ENCODE measurements around the gene GNA12.
"Not testable (repeated sequence)": the region's sequence is repeated elsewhere in the genome, so short reads cannot be mapped to it uniquely, and the experiment has no call there.

The GNA12 gene

GRCh38 chr7:2751086-2751485, 93.0 kb downstream of the GNA12 start:
- DNase-seq (ENCODE audit: low read depth in 3 of 3), result no peak

DNA sequence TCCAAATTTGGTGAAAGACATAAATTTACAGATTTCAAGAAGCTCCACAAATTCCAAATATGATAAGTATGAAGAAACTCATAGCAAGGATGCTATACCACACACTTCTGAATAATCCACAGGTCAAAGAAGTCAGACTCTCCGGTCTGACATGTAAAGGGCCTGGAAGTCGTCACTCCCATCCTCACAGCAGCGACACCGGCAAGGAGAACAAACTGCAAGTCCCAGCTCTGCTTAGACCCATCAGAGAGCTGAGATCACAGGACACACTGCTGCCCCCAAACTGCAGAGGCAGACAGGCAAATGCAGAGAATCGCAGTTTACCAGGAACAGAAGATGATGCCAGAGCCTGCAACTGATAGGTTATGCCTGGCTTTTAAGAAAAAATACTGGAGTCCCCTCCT, 94.1 kb downstream of the GNA12 start:
- no peak for DNase-seq (ENCODE audit: low read depth in 3 of 3)

DNA sequence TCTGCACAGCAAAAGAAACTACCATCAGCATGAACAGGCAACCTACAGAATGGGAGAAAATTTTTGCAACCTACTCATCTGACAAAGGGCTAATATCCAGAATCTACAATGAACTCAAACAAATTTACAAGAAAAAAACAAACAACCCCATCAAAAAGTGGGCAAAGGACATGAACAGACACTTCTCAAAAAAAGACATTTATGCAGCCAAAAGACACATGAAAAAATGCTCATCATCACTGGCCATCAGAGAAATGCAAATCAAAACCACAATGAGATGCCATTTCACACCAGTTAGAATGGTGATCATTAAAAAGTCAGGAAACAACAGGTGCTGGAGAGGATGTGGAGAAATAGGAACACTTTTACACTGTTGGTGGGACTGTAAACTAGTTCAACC, 95.4 kb downstream of the GNA12 start:
- not testable (repeated sequence) for DNase-seq (ENCODE audit: low read depth in 3 of 3)

GRCh38 chr7:2743523-2744185, 100.5 kb downstream of the GNA12 start:
- DNase-seq (ENCODE audit: low read depth in 3 of 3), result not testable (repeated sequence)

GRCh38 chr7:2738766-2739549, 105.2 kb downstream of the GNA12 start:
- no peak for DNase-seq (ENCODE audit: low read depth in 3 of 3)

DNA sequence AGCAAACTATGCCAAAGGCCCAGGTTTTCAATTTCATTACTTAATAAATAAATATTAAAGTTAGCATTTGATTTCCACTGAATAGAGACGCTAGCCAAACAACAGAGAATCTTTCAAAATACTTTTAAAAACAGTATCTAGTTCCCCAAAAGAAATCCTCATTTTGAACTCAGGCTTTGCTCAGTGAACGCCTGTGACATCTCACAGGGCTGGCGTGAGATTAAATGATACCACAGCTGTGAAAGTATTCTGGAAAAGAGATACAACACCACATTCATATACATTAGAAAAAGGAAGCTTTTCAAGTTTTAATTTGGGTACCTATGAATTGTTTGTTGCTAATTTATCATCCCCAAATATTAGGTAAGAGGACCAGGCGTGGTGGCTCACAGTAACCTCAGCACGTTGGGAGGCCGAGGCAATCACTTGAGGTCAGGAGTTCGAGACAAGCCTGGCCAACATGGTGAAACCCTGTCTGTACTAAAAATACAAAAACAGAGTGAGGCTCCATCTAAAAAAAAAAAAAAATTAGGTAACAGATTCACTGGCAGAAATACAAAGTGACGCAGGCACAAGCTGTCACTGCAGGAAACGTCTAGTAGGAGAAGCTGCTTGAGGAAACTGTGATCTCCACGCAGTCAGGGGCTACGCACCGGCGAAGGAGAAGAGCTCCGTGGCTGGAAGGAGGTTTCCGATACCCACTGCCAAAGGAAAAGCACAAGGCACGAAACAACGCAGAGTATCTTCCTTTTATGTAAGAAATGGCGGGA, 106.2 kb downstream of the GNA12 start:
- DNase-seq (ENCODE audit: low read depth in 3 of 3), result no peak

DNA sequence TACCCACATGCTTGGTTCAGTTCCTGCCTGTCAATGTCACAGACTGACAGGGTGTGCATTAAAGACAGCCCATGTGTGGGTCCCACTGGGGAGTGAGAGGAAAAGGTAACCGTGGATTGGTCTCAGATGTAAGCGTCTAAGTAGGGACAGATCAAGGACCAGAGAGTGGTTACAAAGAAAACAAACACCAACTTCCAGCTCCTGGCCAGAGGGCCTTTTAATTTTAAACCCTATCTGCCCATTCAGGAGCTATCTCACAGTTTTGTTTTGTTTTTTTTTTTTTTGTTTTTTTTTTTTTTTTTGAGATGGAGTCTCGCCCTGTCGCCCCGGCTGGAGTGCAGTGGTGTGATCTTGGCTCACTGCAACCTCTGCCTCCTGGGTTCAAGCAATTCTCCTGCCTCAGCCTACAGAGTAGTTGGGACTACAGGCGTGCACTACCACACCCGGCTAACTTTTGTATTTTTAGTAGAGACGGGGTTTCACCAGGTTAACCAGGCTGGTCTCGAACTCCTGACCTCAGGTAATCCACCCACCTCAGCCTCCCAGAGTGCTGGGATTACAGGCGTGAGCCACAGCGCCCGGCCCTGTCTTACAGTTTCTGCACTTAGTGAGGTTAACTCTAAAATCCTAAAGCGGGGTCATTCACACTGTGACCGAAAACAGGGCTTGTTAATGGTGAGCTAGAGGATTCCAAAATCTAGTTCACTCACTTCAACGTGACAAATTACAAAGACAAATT, 106.9 kb downstream of the GNA12 start:
- not testable (repeated sequence) for DNase-seq (ENCODE audit: low read depth in 3 of 3)

GRCh38 chr7:2736411-2736914, 107.6 kb downstream of the GNA12 start:
- no peak for DNase-seq (ENCODE audit: low read depth in 3 of 3)

DNA sequence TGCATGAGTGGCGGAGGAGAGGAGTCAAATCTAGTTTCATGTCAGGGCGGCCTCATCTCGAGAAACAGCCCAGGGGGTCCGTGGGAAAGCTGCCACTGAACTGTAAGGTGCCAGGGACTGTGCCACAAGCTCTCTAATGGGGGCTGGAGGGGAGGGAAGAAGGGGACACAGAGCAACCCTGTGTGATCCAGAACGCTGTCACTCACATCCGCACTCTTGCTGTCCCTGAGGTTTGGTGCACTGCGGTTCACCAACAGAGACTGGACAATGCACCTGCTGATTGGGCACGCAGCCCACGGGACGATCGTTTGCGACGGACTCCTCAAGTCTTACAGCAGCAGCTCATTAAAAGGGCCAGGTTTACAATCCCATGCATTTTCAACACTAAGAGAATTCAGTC, 108.4 kb downstream of the GNA12 start:
- DNase-seq (ENCODE audit: low read depth in 3 of 3), result no peak

DNA sequence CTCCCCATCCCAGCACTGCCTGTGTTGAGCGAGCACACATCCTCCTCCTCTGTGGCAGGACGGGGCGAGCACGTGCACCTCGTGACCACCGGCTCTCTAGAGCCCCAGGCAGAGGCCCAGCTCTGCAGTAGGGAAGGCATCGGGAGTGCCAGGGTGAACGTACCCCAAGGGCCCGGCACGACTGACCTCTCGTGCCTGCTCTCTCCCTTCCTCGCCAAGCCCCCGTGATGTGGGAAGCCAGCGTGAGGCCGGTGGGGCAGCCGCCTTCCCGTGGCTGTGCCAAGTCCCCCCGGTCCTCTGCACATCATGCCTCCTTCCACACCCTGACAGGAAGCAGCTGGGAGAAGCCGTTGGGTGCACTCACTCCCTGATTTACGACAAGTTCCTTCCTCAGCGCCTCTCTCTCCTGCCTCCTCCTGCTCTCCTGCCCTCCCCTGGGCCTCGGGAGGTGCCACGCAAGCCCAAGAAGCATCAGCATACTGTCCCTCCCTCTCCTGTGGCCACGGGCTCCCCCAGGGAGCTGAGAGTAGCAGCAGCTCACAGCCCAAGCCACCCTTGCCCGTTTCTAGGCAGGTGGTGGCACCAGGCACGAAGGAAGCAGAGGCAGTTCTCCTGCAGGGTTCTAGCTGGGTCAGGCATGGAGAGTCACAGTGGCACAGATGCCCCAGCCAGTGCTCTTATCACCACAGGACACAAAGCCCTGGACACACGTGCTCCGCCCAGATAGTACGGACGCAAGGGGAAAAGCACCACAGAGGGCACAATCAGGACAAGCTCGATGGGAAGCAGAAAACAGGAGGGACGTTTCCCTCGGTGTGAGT, 109.1 kb downstream of the GNA12 start:
- no peak for DNase-seq (ENCODE audit: low read depth in 3 of 3)

- no peak for DNase-seq (ENCODE audit: low read depth in 3 of 3)
Measured at GRCh38 chr7:2734084-2734686, 109.9 kb downstream of the GNA12 start.

DNA sequence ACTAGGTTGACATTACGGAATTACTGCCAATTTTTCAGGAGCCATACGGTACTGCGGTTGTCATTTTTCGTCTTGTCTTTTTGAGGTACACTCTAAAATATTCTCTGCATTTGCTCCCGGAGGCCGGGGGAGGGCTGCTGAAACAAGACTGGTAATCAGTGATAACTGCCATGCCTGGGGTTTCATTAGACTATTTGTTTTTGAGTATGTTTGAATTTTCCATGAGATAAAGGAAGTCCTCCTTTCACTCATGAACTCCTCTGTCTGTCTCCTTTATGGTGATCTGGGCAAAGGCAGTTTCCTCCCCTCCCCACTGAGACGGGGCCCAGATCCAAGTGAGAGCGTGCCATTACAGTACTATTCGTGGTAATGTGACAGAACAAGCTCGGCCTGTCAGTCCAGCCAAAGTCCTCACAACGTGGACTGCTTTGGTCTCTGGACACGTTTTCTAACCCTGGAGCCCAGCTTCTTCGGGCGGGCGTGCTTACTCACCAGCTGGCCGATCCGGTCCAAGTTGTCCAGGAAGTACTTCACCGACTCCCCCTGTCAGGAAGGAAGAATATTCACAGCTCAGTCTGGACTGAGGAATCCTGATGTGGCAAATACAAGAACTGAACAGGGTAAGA, 111.0 kb downstream of the GNA12 start:
- DNase-seq (ENCODE audit: low read depth in 3 of 3), result no peak

DNA sequence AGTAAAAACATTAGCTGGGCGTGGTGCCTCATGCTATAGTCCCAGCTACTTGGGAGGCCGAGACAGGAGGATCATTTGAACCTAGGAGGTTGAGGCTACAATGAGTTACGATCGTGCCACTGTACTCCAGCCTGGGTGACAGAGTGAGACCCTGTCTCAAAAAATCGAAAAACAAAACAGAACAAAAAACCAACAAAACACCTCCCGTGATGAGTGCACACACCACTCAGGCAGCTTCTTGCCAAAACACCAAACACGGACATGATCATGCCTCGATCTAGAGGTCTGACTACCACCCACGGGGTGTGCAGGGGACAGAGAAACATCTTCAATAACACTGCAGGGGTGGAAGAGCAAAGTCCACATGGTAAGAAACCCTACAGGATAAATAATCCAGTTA, 111.7 kb downstream of the GNA12 start:
- DNase-seq (ENCODE audit: low read depth in 3 of 3), result no peak

GRCh38 chr7:2730846-2731770, 113.0 kb downstream of the GNA12 start:
- DNase-seq (ENCODE audit: low read depth in 3 of 3), result no peak

- DNase-seq (ENCODE audit: low read depth in 3 of 3), result no peak
Measured at GRCh38 chr7:2729893-2730716, 114.0 kb downstream of the GNA12 start.

- DNase-seq (ENCODE audit: low read depth in 3 of 3), result no peak
Measured at GRCh38 chr7:2729031-2729892, 114.8 kb downstream of the GNA12 start.

Measured in stimulated activated CD4-positive, alpha-beta T cell treated with anti-CD3 and anti-CD28 coated beads, TNF-alpha, amount 100 ng/mL, for 4 hours (primary cell).